GM12864 (cell line): ENCODE measurements around the gene PHGDH.

Source experiments
- DNase-seq: peaks from one replicate; pipeline ENCODE4 v3.0.0-alpha.2; 2011; ENCODE audit warnings: low read depth
- H3K4me3 ChIP-seq: 2 replicates; pipeline ENCODE4 v1.5.1; 2011; ENCODE audit warnings: mild to moderate bottlenecking, low read depth, low read length, control low read depth
- TF ChIP-seq, protein P1 (sequence below): IDR thresholded peaks from 2 replicates; pipeline ENCODE4 v1.5.1; 2011; ENCODE audit warnings: low read depth, mild to moderate bottlenecking, moderate library complexity, low read length, control low read depth, inconsistent platforms; ENCODE audit errors: missing control alignments

Gene PHGDH

GRCh38 chr1:119748040-119748439, 36.3 kb downstream of the PHGDH start:
- no peak for DNase-seq
- TF ChIP-seq, protein P1, sequence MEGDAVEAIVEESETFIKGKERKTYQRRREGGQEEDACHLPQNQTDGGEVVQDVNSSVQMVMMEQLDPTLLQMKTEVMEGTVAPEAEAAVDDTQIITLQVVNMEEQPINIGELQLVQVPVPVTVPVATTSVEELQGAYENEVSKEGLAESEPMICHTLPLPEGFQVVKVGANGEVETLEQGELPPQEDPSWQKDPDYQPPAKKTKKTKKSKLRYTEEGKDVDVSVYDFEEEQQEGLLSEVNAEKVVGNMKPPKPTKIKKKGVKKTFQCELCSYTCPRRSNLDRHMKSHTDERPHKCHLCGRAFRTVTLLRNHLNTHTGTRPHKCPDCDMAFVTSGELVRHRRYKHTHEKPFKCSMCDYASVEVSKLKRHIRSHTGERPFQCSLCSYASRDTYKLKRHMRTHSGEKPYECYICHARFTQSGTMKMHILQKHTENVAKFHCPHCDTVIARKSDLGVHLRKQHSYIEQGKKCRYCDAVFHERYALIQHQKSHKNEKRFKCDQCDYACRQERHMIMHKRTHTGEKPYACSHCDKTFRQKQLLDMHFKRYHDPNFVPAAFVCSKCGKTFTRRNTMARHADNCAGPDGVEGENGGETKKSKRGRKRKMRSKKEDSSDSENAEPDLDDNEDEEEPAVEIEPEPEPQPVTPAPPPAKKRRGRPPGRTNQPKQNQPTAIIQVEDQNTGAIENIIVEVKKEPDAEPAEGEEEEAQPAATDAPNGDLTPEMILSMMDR: no peak
- H3K4me3 ChIP-seq: no peak overlapping the region

GRCh38 chr1:119752592-119752991, 40.9 kb downstream of the PHGDH start:
- TF ChIP-seq, protein P1: no peak
- no peak for DNase-seq

DNA sequence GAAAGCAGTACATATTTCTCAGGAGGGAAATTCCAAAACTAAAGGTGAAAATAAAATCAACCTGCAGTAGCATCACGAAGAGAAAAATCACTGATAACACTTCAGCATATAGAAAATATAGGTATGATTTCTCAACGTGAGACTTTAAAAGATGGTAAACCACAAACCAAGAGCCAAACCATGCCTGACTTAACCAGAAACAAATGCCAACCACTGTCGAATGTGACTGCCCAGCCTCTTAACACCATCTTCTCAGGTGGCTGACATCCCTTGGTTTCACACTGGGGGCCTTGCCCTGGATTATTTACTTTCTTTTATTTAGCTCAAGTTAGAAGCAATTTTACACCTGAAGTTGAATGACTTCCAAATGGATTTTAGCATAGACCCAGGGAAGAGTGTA, 46.9 kb downstream of the PHGDH start:
- no peak for DNase-seq
- no peak overlapping the region for H3K4me3 ChIP-seq
- TF ChIP-seq, protein P1: no peak

More at GRCh38 chr1:119752592-119752991, 40.9 kb downstream of the PHGDH start:
- no peak overlapping the region for H3K4me3 ChIP-seq

DNA sequence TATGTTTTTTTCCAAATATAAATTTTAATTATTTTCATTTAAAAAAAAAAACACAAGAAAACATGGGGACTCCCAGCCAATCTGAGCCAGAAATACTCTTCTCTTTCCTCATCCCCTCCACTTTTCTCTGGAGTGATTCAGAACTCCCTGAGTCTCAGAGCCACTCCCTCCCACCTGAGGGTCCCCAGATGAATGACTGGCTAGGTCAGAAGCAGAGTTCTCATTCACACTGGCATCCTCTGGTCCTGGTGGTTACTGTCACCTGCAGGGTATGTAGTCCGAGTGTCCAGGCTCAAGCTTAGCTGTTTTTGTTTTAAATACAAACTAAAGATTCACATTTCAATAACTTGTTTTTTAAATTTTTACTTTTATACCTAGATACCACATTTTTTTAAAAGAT, 50.7 kb downstream of the PHGDH start:
- H3K4me3 ChIP-seq: no peak overlapping the region
- DNase-seq: no peak
- TF ChIP-seq, protein P1: no peak

GRCh38 chr1:119762953-119763352, 51.2 kb downstream of the PHGDH start:
- no peak overlapping the region for H3K4me3 ChIP-seq
- TF ChIP-seq, protein P1: no peak
- no peak for DNase-seq

GRCh38 chr1:119764220-119764619, 52.5 kb downstream of the PHGDH start:
- TF ChIP-seq, protein P1: no peak
- H3K4me3 ChIP-seq: no peak overlapping the region
- no peak for DNase-seq

DNA sequence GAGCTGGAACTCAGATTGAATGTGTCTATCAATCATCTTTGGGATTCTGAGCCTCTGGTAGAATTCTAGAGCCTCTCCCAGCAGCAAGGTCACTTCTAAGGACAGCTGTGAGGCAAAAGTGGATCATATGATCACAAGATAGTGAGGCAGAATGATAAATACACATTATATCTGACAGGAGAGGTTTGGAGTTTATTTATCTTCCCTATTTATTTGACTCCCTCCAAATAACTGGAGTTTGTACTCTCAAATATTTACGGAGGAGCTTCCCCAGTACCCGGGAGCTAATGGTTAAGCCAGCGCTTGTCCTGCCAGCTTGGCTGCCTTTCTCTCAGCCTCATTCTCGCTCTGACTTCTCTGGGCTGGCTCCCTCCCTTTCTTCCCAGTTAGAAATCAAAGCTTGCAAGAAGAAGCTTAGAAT, 54.6 kb downstream of the PHGDH start:
- H3K4me3 ChIP-seq: no peak overlapping the region
- TF ChIP-seq, protein P1: no peak
- DNase-seq: no peak
